ENCODE measurements around the gene CCL3.
"Not testable (repeated sequence)": the region's sequence is repeated elsewhere in the genome, so short reads cannot be mapped to it uniquely, and the experiment has no call there.

Gene CCL3

DNA sequence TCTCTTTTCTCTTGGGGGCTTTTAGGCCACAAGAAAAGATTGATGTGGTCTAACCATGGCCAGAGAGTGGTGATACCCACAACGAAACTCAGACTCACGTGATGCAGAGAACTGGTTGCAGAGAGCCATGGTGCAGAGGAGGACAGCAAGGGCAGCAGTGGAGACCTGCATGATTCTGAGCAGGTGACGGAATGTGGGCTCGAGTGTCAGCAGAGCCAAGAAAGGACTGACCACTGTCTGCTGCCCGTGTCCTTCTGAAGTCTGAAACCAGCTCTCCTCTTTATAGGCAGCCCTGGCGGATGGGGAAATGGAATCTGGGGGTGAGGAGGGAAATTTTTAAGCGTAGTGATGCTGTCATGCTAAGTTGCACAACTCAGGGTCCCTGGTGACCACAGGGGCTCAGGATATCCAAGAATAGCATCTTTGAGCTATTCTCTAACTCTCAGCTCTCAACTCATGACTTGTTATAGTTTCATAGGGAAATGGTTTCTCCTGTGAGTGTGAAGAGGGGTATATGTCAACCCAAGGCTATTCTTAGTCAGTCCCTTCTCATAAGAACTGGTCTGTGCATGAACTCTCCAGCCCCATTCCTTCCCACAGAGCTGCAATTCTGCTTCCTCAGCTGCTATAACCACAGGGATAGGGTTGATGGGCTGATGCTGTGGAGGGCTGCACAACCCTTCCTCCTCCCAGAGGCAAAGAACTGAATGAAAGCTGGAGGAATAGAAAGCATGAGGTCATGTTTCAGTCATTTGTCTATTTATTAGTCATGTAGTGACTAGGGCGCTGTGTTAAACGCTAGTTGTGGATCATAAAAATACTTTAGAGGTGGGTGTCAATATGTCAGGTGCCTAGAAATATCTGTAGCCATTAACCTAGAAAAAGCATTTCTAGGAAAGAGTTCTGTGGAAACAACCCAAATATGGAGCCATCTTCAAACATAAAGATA is at the start of gene CCL3:
TSS of gene CCL3 (minus strand) at position 256 of the 949 bp plus-strand sequence. CDS start at position 171, 85 bp downstream.
- DNase-seq (ENCODE audit: low read depth), result no peak

DNA sequence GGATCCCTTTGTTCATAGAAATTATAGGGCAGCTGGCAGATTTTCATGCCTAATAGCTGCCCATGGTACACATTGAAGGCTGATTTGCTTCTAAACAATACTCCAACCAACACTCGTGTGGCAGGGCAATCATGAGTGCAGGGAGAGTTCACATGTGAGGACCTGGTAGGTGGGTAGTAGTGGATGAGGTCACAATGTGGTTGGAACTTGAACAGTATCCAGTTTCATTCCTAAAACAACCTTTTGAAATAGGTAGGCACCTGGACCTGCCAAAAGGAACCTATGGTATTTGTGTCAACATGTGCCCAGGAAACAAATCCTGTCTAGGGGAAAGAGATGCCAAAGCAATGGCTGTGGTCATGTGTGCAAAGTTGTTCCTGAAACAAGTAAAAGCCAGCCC is 46.5 kb upstream of the CCL3 start:
- DNase-seq (ENCODE audit: low read depth), result no peak

DNA sequence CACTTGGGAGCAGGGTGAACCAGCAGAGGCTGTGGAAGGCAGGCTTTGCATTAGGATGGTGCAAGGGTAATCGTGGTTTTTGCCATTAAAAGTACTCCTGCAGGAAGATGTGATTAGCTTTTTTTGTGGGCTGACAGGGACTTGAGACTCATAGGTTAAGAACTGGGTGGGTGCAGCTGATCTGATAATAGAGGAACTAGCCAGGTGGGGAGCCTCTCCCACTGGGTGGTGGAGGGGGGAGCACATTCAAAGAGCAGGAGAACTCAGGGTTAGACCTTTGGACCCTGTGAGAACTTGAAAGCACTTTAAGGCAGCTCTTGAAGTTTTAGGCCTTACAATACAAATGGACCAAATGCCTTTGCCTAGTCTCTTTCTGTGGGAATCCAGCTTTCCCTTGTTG is 46.1 kb upstream of the CCL3 start:
- no peak for DNase-seq (ENCODE audit: low read depth)

DNA sequence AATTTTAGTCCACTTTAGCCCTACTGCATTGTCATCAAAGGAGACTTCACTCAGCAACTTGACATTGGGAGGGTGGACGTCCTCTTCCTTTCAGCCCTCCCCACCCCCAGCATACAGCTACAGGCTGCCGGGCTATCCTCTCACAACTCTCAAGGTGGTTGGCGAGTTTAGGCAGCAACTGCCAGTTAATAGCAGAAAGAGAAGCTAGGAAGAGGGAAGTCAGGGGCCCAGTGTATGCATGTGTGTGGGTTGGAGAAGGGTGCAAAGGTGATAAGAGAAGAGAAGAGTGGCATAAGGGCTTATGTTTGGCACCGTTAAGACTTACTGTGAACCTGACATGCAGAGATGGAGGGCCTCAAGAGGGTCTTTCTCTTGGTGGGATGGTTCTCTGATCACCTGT is 45.5 kb upstream of the CCL3 start:
- DNase-seq (ENCODE audit: low read depth), result no peak

DNA sequence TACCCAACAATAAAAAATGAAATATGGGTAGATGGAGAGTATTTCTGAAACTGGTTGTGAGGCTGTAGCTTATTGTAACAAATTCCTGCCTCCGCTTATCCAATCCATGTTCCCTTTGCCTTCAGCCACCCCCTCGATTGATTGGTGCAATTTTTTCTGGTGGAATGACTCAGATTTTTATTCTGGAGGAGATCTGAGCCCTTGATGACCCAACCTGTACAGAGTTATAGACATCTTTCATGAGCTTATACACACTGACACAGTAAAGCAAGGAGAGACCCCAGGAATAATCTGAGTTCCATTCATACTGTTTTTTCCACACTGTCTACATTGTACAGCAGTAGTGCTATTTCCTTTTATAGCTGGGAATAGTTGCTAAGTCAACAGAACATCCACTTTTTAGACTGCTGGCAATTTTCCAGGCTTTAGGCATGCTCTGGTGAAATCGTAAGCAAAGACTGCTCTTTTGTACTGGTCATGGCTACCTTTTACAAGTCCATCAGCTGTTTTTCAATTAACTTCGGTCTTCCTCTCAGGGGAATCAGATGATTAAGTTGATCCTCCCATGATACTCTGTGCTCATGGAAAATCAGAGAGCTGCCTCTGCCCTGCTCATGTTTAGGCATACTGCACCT is 43.8 kb upstream of the CCL3 start:
- DNase-seq (ENCODE audit: low read depth), result no peak

DNA sequence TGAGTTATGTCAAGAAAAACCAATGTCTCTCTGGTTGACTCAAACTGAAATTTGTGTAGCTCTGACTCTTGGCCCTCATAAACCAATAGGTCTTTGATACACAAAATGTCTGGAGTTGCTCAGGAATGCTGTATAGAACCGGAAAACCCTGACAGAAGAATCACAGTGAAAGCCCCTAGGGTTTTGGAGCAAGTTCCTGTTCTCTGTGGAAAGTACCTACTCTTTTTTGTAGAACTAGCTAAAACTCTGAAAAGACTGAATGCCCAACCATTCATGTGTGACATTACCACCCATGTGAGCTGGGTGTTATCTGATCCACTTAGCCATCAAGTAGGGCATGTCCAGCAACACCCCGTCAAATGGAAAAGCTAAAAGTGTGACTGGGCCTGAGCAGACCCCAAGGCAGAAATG is 42.5 kb upstream of the CCL3 start:
- DNase-seq (ENCODE audit: low read depth), result no peak

DNA sequence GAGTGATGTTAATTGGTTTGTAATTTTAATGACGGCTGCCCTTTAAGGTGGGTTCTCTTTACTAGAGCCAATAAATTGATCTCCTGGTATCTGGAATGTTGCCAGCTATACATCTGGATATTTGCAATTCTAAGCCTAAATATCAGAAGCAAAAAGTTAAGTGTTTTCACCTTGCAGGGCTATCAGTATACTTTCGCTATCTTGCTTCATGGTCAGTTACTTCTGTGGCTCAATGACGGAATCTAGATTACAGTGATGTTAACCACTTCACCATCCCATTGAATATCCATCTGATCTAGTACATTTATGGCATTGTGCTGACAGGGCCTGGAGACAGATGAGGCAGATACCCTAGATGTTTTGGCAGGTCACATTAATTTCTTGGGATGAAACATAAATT is 42.0 kb upstream of the CCL3 start:
- DNase-seq (ENCODE audit: low read depth), result no peak

DNA sequence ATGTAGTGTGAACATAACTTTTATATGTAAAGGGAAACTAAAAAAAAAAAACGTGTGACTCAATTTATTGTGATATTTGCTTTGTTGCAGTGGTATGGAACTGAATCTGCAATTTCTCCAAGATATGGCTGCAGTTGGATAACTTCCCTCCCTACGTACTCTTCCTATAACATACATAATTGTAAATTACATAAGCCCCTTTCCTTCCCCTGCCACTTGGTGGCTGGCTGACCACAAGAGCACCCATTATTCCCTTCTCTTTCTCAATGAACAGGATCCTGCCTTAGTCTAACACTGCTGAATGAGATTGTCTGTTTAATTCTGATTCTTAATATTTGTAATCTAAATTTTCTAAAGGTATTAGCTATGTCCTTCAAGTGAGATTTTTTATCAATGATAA is 41.5 kb upstream of the CCL3 start:
- DNase-seq (ENCODE audit: low read depth), result no peak

DNA sequence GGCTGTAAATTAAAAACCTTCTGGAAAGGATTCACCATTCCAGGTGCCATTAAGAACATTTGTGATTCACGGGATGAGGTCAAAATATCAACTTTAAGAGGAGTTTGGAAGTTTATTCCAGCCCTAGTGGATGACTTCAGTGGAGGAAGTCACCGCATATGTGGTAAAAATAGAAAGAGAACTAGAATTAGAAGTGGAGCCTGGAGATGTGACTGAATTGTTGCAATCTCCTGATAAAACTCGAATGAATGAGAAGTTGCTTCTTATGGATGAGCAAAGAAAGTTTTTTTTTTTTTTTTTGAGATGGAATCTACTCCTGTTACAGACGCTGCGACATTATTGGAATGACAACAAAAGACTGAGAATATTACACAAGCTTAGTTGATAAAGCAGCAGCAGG is 40.4 kb upstream of the CCL3 start:
- no peak for DNase-seq (ENCODE audit: low read depth)

DNA sequence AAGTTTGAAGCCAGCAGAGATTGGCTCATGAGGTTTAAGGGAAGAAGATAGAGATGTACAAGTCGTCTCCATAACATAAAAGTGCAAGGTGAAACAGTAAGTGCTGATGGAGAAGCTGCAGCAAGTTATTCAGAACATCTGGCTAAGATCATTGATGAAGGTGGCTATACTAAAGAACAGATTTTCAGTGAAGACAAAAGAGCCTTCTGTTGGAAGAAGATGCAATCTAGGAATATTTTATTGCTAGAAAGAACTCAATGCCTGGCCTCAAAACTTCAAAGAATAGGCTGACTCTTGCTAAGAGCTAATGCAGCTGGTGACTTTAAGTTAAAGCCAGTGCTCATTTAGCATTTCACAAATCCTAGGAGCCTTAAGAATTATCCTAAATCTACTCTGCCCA is 39.7 kb upstream of the CCL3 start:
- DNase-seq (ENCODE audit: low read depth), result no peak

DNA sequence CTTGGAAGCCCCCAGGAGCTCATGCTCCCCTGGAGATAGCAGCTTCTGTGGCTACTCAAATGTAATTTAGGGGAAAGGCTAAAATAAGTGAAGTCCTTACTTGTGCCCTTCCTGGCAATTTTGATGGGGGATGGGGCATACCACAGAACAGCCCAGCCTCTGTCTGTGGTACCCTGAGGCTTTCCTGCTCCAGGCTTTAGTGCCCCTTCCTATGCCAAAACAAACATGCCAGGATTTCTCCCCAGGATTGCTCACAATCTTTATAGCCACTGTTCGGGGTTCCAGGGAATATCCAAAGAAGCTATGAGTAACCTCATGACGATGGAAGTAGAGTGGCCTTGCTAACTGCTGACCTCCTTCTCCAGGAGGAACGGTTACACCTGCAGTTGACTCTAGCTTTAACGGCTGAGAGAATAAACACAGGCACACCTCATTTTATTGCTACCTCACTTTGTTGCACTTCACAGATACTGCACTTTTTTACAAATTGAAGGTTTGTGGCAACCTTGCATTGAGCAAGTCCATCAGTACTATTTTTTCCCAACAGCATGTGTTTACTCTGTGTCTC is 38.6 kb upstream of the CCL3 start:
- no peak for DNase-seq (ENCODE audit: low read depth)

DNA sequence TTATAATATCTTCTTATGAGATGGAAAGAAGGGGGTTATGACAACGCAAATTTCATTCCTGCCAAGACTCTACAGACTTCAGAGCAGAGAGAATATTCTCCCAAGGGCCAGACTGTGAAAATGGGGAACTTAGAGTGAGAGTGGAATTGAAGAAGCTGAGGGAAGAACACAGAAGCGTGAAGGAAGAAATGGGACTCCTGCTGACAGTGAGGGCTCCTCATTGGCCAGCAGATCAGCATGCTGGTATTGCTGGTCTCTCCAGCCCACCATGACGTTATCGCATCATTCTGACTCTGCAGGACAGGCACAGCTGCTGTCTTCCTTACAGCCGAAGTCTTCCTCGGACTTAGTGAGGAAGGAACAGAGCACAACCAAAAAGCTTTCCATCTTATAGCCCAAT is 38.0 kb upstream of the CCL3 start:
- no peak for DNase-seq (ENCODE audit: low read depth)

DNA sequence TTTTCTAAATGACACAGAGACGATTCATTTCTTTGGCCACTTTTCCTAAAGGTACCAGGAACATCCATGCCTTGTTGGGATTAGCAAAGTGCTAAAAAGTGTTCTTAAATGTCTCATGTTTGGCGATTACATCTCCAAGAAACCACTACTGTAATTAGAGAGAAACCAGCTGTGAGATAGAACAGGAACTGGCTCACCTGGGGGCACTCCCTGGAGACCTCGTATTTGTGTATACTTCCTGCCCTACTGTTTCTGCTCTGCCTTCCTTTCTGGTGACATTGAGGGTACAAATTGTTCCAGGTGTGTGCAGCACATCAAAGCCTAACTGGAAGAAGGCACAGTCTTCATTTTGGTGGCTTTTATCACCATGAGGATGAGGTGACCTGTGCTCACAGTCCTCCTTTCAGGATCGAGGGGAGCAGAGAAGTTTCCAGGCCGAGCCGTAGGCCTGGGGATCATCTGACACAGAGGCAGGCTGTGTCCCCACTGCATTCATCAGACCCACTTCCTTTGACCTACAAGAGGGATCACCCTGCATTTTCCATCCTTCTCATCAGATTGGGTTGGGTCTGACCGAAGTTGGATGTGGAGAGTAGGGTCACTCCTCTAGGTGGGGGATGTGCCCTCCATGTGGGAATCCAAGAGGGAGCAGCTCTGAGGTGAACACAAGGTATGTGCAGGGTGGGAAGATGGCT is 37.4 kb upstream of the CCL3 start:
- DNase-seq (ENCODE audit: low read depth), result no peak

DNA sequence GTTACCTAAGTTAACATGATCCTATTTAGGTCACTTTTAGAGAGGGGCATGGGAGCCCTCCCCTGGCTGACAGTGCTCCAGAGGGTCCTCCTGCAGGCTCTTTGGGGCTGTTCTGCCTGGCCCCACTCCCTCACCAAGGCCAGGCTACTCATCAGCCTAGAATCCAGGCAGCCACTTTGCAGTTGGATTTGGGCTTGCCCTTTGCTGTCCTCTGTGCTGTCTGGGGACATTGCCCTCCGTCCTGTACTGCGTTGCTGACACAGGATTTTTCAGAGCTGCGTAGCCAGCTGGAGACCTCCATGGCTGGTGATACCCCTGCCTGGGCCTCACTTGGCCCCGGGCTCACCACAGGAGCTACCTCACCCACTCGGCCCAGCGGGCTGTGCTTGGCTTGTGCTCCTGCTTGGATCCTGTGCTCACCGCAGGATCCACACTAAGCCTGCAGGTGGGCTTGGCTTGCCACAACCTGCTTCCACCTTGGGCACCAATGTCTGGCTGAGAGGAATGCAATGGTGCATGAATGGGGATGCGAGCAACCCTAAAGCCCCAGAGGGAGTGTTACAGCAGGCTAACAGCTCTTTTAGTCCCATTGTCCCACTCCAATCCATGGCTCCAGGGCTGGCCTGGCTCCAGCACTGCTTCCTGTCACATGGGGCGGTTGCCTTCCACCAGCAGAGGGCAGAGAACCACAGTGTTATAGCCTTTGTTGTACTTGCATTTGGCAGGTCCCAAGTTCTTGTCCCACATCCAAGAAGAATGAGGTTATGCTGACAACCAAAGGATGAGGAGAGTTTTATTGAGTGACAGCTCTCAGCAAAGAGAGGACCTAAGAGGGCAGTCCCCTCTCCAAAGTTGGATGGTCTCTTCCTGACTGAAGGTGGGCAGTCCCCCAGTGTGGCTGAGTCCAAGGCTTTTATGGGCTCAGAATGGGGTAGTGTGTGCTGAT is 35.2 kb upstream of the CCL3 start:
- DNase-seq (ENCODE audit: low read depth), result no peak

DNA sequence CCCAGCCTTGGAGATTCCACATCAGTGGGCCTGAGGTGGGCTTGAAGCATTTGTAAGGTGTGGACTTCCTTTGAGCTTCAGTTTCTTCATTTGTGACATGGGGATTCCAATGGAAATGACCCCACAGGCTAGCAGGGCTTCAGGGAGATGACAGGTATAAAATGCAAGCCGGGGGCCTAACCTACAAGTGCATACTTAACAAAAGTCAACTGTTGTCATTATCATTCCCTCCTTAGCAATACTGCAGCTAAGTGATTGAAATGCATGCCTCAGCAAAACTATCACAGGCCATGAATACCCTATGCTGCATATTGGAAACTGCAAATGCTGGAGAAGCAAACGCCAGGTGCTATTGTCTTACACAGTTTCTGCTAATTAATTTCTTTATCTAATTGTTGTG is 33.5 kb upstream of the CCL3 start:
- DNase-seq (ENCODE audit: low read depth), result no peak

DNA sequence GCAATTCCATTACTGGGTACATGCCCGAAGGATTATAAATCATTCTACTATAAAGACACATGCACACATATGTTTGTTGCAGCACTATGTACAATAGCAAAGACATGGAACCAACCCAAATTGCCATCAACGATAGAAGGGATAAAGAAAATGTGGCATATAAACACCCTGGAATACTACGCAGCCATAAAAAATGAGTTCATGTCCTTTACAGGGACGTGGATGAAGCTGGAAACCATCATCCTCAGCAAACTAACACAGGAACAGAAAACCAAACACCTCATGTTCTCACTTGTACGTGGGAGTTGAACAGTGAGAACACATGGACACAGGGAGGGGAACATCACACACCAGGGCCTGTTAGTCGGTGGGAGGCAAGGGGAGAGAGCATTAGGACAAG is 31.2 kb upstream of the CCL3 start:
- DNase-seq (ENCODE audit: low read depth), result not testable (repeated sequence)

DNA sequence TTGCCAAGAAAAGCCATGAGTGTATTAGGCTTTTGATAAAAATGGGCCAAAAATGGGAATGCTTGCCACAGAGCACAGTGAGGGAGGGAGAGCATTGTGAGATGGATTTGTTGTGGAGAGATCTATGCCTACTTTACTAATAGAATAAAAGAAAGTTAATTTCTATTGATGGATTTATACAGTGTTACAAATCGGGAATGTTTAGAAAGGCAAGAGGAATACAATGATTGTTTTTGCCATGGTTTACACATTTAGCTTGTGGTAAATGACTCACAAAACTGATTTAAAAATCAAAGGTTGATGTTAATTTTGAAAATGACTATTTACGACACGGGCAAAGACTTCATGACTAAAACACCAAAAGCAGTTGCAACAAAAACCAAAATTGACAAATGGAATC is 30.3 kb upstream of the CCL3 start:
- no peak for DNase-seq (ENCODE audit: low read depth)

DNA sequence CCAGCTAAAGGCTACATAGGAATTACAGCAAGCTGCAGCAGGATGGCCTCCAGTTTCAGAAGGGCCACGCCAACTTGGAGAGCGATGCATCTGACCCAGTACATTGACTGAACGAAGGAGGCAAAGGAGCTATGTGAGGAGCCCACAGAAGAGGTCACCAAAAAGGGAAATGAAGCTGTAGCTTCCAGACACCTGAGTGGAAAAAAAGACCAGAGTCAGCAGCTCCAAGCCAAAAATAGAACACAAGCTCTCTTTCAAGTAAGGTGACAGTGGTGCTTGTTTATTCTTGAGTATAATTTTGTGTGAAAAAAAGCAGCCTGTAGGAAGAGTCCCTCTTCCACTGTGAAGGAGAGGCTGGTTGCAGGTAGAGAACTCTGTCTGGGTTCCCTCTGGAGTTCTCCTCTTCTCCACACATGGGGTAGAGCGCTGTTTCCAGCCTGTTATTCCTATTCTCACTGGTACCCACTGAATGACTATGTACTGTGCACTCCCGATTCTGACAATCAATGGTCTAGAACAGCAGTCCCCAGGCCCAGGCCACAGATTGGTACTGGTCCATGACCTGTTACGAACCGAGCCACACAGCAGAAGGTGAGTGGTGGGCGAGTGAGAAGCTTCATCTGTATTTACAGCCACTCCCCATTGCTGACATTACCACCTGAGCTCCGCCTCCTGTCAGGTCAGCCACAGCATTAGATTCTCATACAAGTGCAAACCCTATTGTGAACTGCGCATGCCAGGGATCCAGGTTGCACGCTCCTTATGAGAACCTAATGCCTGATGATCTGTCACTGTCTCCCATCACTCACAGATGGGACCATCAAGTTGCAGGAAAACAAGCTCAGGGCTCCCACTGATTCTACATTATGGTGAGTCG is 28.8 kb upstream of the CCL3 start:
- no peak for DNase-seq (ENCODE audit: low read depth)

DNA sequence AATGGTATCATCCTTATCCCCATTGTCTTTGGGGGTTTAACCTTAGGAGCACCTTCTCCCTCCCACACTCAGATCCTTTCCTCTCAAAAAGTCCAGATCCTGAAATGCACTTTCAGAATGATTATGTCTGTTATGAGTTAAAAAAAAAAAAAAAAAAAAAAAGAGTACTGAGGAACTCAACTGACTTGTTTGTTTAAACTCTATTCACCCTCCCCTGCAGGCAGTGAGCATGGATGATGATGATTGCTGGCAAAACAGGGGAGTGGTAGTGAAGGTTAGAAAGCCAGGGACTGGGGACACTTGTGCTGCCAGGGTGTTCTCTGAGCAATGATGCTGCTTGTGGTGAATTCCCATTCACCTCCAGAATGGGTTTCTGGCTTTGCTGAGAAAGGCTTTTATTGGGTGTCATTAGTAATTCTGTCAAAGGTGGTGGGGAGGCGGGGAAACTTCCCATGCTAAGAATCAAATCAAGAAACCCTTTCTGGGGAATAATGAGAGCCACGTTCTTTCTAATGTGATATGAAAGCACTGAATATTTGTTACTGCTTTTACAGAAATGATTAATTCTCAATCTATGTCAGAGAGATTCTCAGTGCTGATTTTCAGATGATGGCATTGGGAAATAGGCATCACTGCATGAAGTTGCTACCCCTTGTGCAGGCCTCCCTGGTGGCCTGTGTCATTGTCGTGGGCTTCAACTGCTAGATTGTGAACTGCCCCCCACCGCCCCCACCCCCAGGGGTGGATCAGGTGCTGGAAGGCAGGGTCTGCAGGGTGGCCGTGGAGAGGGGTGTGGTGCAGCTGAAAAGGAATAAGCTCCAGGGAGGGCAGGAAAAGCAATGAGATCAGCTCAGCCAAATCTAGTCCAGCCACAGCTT is 27.8 kb upstream of the CCL3 start:
- DNase-seq (ENCODE audit: low read depth), result no peak

DNA sequence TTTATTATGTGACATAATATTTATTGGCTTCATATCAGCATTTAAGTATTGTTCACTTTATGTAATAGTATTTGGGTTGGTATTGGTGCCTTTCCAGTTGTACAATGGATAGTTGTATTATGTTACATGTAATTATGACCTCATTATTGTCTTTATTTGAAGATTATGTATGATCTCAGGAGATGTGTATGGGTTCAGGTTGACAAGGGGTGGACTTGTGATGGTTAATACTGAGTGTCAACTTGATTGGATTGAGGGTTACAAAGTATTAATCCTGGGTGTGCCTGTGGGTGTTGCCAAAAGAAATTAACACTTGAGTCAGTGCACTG is 25.7 kb upstream of the CCL3 start:
- DNase-seq (ENCODE audit: low read depth), result not testable (repeated sequence)

Data from GM04504 (cell line).